NK-92 treated with Interleukin-12 subunit alpha and Interleukin-12 subunit beta, amount 100 ng/mL, for 24 hours (cell line): Measurements from ENCODE around the gene NCCRP1.
"Not testable (repeated sequence)": the region's sequence is repeated elsewhere in the genome, so short reads cannot be mapped to it uniquely, and the experiment has no call there.

Source experiments
- DNase-seq: peaks from one replicate; lab custom pipeline; 2025; lab: John Stamatoyannopoulos, UW

The NCCRP1 gene

DNA sequence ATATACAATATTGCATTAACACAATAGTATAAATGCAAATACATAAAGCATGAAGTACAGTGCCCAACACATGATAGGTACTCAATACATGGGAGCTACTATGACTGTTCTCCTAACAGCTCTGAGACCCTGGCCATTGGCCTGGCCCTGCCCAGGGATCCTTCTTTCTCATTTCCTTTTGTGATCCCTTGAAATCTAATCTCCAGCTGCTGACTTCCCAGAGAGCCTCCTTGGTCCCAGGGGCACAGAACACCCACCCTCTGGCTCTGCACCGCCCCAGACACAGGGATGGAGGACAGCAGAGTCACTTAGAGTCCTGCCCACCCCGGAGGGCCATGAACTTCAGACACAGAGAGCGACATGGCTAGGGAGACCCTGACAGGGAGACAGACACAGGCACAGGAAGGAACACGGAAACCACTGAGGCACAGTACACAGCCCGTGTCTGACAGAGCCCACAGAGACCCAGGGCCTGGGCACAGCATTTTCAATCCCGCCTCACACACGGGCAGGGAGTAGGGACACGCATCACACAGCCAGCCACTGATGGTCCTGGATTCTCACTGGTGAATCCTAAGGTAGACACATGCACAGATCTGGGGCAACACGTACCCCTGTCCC lies 11.5 kb downstream of the NCCRP1 start:
- no peak for DNase-seq

DNA sequence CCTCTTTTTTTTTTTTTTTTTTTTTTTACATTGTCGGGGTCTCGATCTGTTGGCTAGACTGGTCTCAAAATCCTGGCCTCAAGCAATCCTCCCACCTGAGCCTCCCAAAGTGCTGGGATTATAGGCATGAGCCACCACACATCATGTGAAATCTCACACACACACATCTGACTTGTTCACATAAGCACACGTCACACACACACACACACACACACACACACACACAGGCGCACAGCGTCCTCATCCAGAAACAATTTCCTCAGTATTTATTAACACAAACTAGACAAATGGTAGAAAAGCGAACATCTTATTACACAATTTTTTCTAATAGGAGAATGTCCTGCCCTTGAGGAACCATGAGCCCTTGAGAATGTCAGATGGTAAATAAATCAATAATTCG lies 12.4 kb downstream of the NCCRP1 start:
- no peak for DNase-seq

DNA sequence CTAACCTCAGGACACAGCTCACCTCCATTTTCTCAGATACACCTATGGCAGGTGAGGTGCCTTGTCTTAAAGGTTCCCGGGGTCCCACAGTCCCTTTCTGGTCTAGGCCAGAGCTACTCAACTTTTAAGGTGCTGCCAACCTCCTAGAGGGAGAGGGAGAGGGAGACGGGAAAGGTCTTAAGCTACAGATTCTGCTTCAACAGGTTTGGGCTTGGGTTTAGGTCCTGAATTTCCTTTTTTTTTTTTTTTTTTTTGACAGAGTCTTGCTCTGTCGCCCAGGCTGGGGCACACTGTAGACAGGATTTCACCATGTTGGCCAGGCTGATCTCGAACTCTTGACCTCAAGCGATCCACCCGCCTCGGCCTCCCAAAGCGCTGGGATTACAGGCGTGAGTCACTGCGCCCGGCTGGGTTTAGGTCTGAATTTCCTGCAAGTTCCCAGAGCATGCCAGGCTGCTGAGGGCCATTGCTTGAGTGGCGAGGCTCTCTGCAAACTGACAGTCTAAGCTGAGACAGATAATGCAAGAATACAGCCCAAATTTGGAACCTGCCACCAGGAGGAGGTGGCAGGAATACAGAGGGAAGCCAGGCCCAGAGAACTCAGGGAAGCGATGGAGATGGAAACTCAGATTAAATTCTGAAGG lies 15.1 kb downstream of the NCCRP1 start:
- DNase-seq = no peak

DNA sequence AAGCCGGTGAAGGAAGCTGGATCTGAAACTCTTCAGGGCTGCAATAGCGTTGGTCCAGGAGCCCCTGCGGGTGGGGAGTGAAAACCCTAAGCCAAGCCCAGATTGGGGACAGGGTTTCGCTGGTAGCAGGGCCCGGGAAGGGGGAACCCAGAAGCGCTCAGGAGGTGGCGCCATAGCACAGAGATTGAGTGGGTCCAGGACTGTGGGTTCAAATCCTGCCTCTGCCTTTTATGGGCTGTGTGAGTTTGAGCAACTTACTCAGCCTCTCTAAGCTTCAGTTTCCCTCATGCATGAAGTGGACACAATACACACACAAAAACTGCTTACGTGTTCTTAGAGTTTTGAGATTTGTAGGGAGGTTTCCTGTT lies 15.6 kb downstream of the NCCRP1 start:
- DNase-seq = peak; percentile 25

DNA sequence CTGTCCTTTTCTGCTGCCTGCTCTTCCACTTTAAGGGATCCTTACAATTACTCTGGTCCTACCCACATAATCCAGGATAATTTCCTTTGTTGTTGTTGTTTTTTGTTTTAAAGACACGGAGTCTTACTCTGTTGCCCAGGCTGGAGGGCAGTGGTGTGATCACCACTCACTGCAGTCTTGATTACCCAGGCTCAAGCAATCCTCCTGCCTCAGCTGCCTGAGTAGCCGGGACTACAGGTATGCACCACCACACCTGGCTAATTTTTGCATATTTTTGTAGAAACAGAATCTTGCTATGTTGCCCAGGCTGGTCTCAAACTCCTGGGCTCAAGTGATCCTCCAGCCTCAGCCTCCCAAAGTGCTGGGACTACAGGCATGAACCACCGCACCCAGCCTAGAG lies 18.6 kb downstream of the NCCRP1 start:
- not testable (repeated sequence) for DNase-seq

DNA sequence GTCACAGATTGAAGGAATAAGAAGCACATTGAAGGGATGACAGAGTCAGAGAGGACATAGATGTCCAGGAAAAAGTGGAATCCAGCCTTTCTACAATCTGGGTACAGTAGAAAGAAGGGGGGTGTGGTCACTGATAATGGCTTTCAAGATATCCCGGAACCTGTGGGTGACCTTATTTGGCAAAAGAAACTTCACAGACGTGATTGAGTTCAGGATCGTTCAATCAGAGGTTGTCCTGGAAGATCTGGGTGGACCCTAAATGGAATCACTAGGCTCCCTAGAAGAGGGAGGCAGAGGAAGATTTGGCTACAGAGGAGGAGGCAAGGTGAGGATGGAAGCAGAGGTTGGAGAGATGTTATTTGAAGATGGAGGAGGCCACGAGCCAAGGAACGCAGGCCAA lies 20.3 kb downstream of the NCCRP1 start:
- DNase-seq = no peak

DNA sequence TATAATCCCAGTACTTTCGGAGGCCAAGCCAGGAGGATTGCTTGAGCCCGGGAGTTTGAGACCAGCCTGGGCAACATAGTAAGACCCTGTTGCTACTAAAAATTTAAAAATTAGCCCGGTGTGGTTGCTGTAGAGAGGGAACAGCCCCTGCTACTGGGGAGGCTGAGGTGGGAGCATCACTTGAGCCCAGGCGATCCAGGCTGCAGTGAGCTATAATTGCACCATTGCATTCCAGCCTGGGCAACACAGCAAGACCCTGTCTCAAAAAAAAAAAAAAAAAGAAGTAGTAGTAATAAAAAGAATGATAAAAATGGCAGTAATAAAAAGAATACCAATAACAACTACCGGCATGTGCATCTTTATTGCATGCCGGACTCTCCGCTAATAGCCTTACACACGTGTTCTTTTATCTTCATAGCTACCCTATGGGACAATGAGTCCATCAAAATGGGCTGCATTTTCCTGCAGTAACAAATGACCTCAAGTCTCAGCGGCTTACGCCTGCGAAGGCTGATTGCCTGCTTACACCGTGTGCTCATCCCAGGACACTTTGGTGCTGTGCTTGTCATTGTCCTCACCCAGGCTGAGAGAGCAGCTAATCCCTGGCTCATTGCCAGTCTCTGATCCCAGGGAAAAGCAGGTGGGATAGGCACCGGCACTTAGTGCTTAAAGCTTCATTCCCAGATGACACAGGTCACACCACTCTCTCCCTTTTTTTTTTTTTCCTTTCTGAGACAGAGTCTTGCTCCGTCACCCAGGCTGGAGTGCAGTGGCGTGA lies 21.7 kb downstream of the NCCRP1 start:
- DNase-seq = no peak

DNA sequence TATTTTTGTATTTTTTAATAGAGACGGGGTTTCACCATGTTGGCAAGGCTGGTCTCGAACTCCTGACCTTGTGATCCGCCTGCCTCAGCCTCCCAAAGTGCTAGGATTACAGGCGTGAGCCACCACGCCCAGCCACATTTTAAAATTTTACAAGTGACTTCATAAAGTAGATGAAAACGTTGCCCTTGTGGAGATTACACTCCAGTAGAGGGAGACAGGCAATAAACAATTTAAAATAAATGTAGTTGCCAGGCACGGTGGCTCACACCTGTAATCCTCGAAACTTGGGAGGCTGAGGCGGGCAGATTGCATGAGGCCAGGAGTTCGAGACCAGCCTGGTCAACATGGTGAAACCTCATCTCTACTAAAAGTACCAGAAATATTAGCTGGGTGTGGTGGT lies 22.3 kb downstream of the NCCRP1 start:
- not testable (repeated sequence) for DNase-seq

DNA sequence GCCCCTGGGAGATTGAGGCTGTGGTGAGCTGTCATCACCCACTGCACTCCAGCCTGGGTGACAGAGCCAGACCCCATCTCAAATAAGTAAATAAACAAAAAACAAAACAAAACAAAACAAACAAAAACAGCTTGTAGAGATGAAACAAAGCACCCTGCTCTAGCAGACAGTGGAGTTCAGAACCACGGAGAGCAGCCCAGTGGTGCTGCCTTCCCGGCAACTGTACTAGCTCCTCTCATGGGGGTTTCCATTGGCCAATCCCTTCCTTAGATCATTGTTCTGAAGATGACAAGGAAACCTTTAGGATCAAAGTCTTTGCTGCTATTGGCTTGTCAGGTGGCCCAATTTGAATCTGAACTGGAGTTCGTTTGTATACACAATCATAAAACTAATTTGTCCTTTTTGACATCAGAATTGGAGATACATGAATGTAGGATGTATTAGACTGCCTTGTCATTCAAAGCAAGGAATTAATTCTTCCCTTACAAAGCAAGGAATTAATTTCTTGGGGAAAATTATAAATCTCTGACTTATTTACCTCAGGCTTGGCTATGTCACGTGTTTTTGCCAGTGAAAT lies 27.0 kb downstream of the NCCRP1 start:
- no peak for DNase-seq

DNA sequence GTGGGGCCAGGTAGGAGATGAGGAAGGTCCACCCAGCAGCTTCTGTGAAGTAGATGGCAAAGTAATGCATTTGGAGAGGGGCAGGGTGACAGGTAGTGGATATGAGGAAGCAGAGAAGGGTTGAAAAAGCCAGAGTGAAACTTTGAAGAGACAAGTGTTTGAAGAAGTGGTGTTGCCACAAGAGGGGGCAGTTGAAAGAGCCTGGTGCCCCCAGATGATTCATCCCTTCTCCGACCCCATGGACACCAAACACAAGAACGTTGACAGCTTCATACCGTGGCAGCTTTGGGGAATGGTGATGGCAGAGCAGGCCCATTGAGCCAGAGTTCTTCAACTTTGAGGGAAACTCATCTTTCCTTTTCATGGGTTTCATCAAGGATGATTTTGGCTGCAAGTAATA lies 28.1 kb downstream of the NCCRP1 start:
- DNase-seq = no peak

DNA sequence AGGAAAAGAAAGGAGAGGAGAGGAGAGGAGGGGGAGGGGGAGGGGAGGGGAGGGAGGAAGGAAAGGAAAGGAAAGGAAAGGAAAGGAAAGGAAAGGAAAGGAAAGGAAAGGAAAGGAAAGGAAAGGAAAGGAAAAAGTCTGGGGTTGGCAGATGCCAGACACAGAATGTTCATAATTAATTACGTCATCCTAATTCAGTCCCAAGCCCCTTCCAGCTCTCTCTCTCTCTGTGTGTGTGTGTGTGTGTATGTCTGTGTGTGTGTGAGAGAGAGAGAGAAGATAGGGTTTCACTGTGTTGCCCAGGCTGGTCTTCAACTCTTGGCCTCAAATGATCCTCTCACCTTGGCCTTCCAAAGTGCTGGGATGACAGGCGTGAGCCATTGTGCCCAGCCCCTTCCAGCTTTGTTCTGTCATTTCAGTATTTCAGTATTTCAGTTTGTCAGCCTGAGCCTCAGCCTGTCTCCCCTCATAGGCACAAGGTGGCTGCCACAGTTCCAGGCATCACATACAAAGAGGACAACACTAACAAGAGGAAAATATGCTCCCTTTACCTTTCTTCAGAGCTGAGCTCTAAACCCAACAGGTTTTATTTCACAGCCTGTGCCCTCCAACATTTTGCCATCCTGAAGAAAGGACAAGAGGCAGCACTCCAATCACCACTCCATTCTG lies 33.5 kb downstream of the NCCRP1 start:
- DNase-seq = no peak

DNA sequence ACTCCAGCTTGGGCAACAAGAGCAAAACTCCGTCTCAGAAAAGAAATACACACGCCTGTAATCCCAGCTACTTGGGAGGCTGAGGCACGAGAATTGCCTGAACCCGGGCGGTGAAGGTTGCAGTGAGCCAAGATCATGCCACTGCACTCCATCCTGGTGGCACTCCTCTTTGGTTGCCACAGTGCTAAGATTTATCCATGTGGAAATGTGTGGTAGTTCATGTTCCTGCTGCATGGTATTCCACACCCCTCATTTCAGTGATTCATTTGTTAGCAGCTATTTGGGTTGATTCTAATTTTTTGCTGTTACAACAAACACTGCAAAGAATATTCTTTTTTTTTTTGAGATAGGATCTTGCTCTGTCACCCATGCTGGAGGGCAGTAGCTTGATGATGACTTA lies 35.9 kb downstream of the NCCRP1 start:
- DNase-seq = no peak

DNA sequence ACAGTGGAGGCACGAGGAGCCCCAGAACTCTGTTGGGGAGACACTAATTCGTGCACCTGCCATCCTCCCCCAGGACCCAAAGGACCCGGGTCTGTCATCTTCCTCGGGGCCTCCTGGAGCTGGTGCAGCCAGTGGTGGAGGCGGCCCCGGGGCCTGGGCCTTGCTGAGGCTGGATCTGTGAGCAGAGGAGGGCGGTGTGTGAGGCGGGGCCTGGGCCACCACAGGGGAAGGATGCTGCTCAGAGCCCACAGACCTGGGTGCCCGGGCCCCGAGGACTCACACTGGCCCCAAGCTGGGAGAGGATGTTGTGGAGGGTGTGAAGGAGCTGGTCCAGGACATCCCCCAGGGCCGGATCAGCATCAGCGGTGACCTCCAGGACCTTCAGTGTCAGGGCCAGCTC lies 39.8 kb downstream of the NCCRP1 start:
- DNase-seq = no peak

DNA sequence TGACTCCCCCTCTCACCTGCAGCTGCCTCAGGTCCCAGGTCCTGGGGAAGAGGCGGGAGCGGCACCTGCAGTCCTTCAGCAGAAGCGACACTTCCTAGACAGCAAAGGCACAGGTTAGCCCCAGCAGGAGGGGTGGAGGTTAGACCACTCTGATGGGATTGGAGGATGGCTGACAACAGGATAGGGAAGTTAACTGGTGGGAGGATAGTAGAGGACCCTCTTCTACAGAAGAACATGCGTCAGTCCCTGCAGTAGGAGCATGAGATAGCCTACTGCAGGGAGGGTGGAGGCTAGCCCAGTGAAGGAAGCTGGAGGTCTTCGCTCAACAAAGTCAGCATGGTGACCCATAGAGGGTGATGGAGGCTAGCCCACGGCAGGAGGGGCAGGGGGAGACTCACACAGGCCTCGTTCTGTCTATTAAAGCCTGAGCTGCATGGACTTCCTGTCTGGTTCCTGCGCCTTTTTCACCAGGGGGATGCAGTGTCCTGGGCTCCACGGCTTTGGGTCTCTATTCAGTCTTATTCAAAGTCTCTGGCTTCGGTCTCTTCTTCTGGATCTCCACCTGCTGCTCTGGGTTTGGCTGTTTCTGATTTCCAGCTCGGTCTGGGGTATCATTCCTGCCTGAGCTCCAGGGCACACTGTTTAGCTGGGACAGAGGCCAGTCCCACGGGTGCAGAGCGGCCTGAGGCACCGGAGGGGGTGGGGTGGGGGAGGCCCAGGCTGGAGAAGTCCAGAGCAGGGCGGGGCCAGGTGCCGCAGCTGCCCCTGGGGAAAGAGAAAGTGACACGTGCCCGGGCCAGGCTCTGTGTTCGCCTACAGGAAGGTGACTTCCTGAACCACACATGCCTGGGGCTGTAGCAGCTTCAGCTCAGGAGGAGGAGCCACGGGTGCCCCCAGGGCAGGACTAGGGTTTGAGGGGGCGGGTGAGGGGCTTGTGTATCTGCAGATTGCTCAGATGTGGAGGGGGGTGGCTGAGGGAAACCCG lies 40.7 kb downstream of the NCCRP1 start:
- DNase-seq = peak; percentile 45

DNA sequence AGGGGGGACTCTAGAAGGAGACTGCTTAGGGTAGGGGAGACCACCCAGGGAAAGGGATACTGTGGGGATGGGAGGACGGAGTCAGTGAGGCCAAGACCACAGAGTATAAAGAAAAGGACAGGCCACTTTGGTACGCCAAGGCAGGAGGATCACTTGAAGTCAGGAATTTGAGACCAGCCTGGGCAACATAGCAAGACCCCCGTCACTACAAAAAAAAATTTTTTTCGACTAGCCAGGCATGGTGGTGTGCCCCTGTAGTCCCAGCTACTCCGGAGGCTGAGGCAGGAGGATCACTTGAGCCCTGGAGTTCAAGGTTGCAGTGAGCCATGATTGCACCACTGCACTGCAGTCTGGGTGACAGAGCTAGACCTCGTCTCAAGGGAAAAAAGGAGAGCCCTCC lies 41.4 kb downstream of the NCCRP1 start:
- no peak for DNase-seq

DNA sequence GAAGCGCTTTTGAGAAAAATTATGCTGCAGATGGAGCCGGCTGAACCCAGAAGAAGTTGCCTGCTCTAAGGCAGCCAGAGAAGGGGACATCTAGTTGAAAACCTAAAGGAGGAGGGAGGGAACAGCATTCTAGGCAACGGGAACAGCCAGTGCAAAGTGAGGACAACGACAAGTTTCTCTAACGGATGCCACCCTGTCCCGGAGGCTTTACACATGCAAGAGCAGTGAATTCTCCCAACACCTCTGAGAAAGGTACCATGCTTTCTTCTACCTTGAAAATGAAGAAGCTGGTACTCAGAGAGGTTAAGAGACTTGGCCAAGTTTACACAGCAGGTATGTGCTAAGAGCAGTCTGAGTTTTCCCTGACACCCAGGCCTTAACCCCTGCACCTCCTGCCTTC lies 42.2 kb downstream of the NCCRP1 start:
- no peak for DNase-seq

DNA sequence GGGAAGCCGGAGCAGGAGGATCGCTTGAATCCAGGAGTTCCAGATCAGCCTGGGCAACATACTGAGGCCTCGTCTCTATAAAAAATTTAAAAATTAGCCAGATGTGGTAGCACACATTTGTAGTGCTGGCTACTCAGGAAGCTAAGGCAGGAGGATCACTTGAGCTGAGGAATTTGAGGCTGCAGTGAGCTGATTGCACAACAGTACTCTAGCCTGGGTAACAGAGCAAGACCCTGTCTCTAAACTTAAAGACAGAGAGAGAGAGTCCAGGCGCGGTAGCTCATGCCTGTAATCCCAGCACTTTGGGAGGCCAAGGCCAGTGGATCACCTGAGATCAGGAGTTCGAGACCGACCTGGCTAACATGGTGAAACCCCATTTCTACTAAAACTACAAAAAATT lies 43.7 kb downstream of the NCCRP1 start:
- no peak for DNase-seq

DNA sequence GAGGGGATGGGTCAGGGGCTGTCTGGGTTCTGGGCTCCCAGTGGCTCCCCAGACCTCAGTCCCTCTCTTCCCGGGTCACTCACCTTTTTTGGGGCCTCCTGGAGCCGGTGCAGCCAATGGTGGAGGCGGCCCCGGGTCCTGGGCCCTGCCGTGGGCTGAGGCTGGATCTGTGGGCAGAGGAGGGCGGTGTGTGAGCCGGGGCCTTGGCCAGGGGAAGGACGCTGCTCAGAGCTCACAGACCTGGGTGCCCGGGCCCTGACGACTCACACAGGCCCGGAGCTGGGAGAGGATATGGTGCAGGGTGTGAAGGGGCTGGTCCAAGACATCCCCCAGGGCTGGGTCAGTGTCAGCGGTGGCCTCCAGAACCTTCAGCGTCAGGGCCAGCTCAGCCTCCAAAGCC lies 47.0 kb downstream of the NCCRP1 start:
- DNase-seq = not testable (repeated sequence)

DNA sequence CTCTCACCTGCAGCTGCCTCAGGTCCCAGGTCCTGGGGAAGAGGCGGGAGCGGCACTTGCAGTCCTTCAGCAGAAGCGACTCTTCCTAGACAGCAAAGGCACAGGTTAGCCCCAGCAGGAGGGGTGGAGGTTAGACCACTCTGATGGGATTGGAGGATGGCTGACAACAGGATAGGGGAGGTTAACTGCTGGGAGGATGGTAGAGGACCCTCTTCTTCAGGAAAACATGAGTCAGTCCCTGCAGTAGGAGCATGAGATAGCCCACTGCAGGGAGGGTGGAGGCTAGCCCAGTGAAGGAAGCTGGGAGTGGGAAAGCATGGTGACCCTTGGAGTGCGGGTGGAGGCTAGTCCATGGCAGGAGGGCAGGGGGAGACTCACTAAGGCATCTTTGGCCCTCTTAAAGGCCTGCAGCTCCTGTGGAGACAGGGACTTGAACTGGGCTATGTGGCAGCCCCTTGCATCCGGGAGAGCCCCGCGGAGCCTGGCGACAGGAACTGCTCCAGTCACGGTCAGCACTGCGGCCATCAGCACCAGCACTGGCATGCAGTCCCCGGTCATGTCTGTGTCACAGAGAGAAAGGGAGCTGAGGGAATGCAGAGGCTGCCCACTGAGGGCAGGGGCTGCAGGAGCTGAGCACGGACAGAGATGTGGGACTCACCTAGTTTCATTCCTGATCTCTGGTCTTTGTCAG lies 47.8 kb downstream of the NCCRP1 start, which contains the start of gene IFNL3:
Gene IFNL3, minus strand, starts transcription at position 597 of the 691 bp plus-strand sequence. Its CDS starts 39 bp downstream, at position 558.
- DNase-seq = not testable (repeated sequence)

DNA sequence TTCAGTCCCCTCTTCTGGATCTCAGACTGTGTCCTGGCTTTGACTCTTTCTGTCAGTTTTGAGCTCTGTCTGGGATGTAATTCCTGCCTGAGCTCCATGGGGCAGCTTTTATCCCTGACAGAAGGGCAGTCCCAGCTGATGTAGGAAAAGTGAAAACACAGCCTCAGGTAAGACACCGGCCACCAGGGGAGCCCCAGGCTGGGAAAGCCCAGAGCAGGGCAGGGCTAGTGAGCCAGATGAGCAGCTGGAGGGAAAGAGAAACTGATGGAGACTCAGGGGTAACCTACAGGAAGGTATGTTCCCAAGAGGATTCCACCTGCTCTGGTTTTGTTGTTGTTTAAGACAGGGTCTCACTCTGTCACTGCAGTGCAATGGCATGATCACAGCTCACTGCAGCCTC lies 48.4 kb downstream of the NCCRP1 start:
- DNase-seq = not testable (repeated sequence)
